Esophagus squamous epithelium (tissue), 5 donors: ENCODE measurements around the gene IP6K3. TPM values are rescaled to one million over a fixed set of nuclear protein-coding genes. Genes with fewer than 3 reads are reported as not detected.

Source experiments
- DNase-seq: peaks from one replicate; lab custom pipeline; 2025; lab: John Stamatoyannopoulos, UW
- H3K27ac ChIP-seq, 4 donors: fragments of 200-600 bp; sonication (generic); one replicate each; pipeline ENCODE4 v1.5.1; 2016 to 2019; ENCODE audit warnings: mild to moderate bottlenecking in 1 of 4
- H3K27me3 ChIP-seq, 4 donors: fragments of 200-600 bp; sonication (generic); 1 replicate in 3 of 4; 2 replicates in 1 of 4; pipeline versions ENCODE4 v1.5.1 to v1.6.0; 2017 to 2021; ENCODE audit warnings: antibody characterized with exemption in 1 of 4
- H3K36me3 ChIP-seq, 3 donors: fragments of 200-600 bp; sonication (generic); one replicate each; pipeline ENCODE4 v1.5.1; 2016 to 2019
- H3K4me1 ChIP-seq, 3 donors: fragments of 200-600 bp; sonication (generic); one replicate each; pipeline ENCODE4 v1.5.1; 2017 to 2019
- H3K4me3 ChIP-seq, 4 donors: fragments of 200-600 bp; sonication (generic); 1 replicate in 3 of 4; 2 replicates in 1 of 4; pipeline ENCODE4 v1.5.1; 2016 to 2019; ENCODE audit warnings: mild to moderate bottlenecking in 2 of 4, moderate library complexity in 1 of 4
- H3K9me3 ChIP-seq, 3 donors: fragments of 200-600 bp; sonication (generic); one replicate each; pipeline ENCODE4 v1.5.1; 2016 to 2019
- POLR2A ChIP-seq, 4 donors: fragments of 450-650 bp; IDR thresholded peaks; one replicate each; pipeline ENCODE4 v1.6.1; 2017; ENCODE audit warnings: antibody characterized with exemption in 4 of 4, mild to moderate bottlenecking in 4 of 4, moderate library complexity in 3 of 4
- WGBS, 2 donors: methylation state at CpG; one replicate each; pipeline ENCODE4 v1.1.5; 2018; 5-methylcytosine and 5-hydroxymethylcytosine counted together
- intact Hi-C: fragments of 100-400 bp; cut with DNase I; formaldehyde crosslinking; loops from one replicate; pipeline ENCODE4 v1.15.0; 2022
- total RNA-seq, 4 donors: library from RNA; depleted of rRNA; stranded (reverse); fragments of >200 nt; gene quantifications; one replicate each; pipeline ENCODE4 v1.1.0, GENCODE V29; 2016
- TF ChIP-seq, protein P1 (sequence below), 6 experiments: fragments of 450-650 bp in 4 of 6; fragments of 200-600 bp in 2 of 6; sonication (generic) in 2 of 6; IDR thresholded peaks; one replicate each; pipeline ENCODE4 v1.5.1; 2016 to 2019; ENCODE audit warnings: antibody characterized with exemption in 6 of 6, mild to moderate bottlenecking in 4 of 6, moderate library complexity in 4 of 6
- donor health status: DM: yes; HTN: yes; CAD: no.

The IP6K3 gene
- total RNA-seq, 4 donors from 2014 or later: 0.75 to 5.5 (median 1.7) TPM; not detected in 1

GRCh38 chr6:33738153-33738552 is 8.6 kb downstream of the IP6K3 start:
- Histone ChIP-seq H3K4me3 (no peak overlapping the region), H3K4me1 (peaks cover 0 to 13% (median 3%) of the 10 kb centered on the region in 3 donors), H3K27me3 (peaks cover 0 to 10% (median 0%) of the 10 kb centered on the region in 4 donors), H3K27ac (peak overlapping the region in 1 of 4 donors; percentile 3), H3K36me3 (peaks cover 0 to 4% (median 0%) of the 10 kb centered on the region in 3 donors), H3K9me3 (no peaks in the 10 kb centered on the region)
- intact Hi-C loops: no loop called here
- no peak for TF ChIP-seq POLR2A (IDR thresholded peaks at IDR 0.05)
- TF ChIP-seq, protein P1, sequence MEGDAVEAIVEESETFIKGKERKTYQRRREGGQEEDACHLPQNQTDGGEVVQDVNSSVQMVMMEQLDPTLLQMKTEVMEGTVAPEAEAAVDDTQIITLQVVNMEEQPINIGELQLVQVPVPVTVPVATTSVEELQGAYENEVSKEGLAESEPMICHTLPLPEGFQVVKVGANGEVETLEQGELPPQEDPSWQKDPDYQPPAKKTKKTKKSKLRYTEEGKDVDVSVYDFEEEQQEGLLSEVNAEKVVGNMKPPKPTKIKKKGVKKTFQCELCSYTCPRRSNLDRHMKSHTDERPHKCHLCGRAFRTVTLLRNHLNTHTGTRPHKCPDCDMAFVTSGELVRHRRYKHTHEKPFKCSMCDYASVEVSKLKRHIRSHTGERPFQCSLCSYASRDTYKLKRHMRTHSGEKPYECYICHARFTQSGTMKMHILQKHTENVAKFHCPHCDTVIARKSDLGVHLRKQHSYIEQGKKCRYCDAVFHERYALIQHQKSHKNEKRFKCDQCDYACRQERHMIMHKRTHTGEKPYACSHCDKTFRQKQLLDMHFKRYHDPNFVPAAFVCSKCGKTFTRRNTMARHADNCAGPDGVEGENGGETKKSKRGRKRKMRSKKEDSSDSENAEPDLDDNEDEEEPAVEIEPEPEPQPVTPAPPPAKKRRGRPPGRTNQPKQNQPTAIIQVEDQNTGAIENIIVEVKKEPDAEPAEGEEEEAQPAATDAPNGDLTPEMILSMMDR (IDR thresholded peaks at IDR 0.05): no peak
- WGBS, 2 donors: 99 to 100% methylated on average over 8 to 9 of the region's 9 CpGs
- no peak for DNase-seq

GRCh38 chr6:33737267-33738026 is 9.3 kb downstream of the IP6K3 start:
- WGBS, 2 donors: 71 to 82% methylated on average over 7 to 9 of the region's 15 CpGs
- H3K27ac ChIP-seq: peak overlapping the region in 2 of 4 donors; percentile 3 to 14

GRCh38 chr6:33735216-33735615 is 11.5 kb downstream of the IP6K3 start:
- WGBS, 2 donors: 88 to 92% methylated on average over 7 to 14 of the region's 18 CpGs
- Histone ChIP-seq H3K9me3 (no peaks in the 10 kb centered on the region), H3K36me3 (peaks cover 0 to 4% (median 0%) of the 10 kb centered on the region in 3 donors), H3K27me3 (no peaks in the 10 kb centered on the region), H3K27ac (no peak overlapping the region), H3K4me3 (no peak overlapping the region), H3K4me1 (peaks cover 0 to 20% (median 3%) of the 10 kb centered on the region in 3 donors)
- intact Hi-C loops: no loop called here
- DNase-seq: no peak
- TF ChIP-seq, protein P1 (IDR thresholded peaks at IDR 0.05): no peak
- no peak for TF ChIP-seq POLR2A (IDR thresholded peaks at IDR 0.05)

More at GRCh38 chr6:33737267-33738026, 9.3 kb downstream of the IP6K3 start:
- no peak for DNase-seq
- TF ChIP-seq POLR2A (IDR thresholded peaks at IDR 0.05): no peak
- TF ChIP-seq, protein P1 (IDR thresholded peaks at IDR 0.05): no peak
- Histone ChIP-seq H3K36me3 (peaks cover 0 to 4% (median 0%) of the 10 kb centered on the region in 3 donors), H3K4me3 (no peak overlapping the region), H3K27me3 (peaks cover 0 to 3% (median 0%) of the 10 kb centered on the region in 4 donors), H3K9me3 (no peaks in the 10 kb centered on the region), H3K4me1 (peaks cover 0 to 15% (median 3%) of the 10 kb centered on the region in 3 donors)
- intact Hi-C loops: no loop called here

GRCh38 chr6:33733709-33734007 is 13.0 kb downstream of the IP6K3 start:
- Histone ChIP-seq H3K4me1 (peaks cover 0 to 17% (median 0%) of the 10 kb centered on the region in 3 donors), H3K27me3 (no peaks in the 10 kb centered on the region), H3K4me3 (no peak overlapping the region), H3K27ac (no peak overlapping the region), H3K36me3 (peaks cover 0 to 4% (median 0%) of the 10 kb centered on the region in 3 donors), H3K9me3 (no peaks in the 10 kb centered on the region)
- TF ChIP-seq, protein P1 (IDR thresholded peaks at IDR 0.05): no peak
- TF ChIP-seq POLR2A (IDR thresholded peaks at IDR 0.05): no peak
- no peak for DNase-seq
- 94 to 100% methylated on average over 3 of the region's 8 CpGs for WGBS, 2 donors
- intact Hi-C loops: no loop called here
